GM12878 (cell line): ENCODE measurements around the gene FAM193A. TPM values are rescaled to one million over a fixed set of nuclear protein-coding genes. Genes with fewer than 3 reads are reported as not detected.

Experiments
- ATAC-seq: fragments of 200-7000 bp; cut with Tn5 transposase; 3 replicates; pipeline ENCODE4 v1.9.1; 2020; ENCODE audit warnings: mild to moderate bottlenecking, moderate library complexity
- BruUV-seq: library from RNA; stranded (reverse); fragments of 400-500 nt; replicated peaks from 2 replicates; lab custom pipeline; 2021; lab: Mats Ljungman, UMichigan
- CTCF ChIA-PET: fragments of 300-600 bp; sonication (Branson Sonifier 250); formaldehyde crosslinking; extraction: SDS; loops from one replicate; lab custom pipeline; 2021; ENCODE audit warnings: inconsistent platforms; lab: Yijun Ruan, JAX
- POLR2A ChIA-PET: fragments of 350-600 bp; formaldehyde crosslinking; extraction: SDS; loops from one replicate; lab custom pipeline; 2021; ENCODE audit warnings: inconsistent platforms; lab: Charles Lee
- RAD21 ChIA-PET: fragments of 300-600 bp; sonication (Branson Sonifier 250); formaldehyde crosslinking; loops from one replicate; lab custom pipeline; 2023; ENCODE audit warnings: antibody characterized with exemption; ENCODE audit not compliant: unreplicated experiment; lab: Charles Lee
- SMC1A ChIA-PET: fragments of 300-600 bp; sonication (Branson Sonifier 250); formaldehyde crosslinking; loops from one replicate; lab custom pipeline; 2023; ENCODE audit not compliant: unreplicated experiment, uncharacterized antibody; lab: Charles Lee
- DNase-seq: peaks from one replicate; pipeline ENCODE4 v3.0.0-alpha.2; 2011; ENCODE audit warnings: low read depth, low spot score
- FAIRE-seq: peaks from 3 replicates; lab custom pipeline; 2011; peaks lifted over from hg19 to GRCh38; lab: Jason Lieb, UNC
- H2AFZ ChIP-seq: 2 replicates; pipeline ENCODE4 v1.6.0; 2011; ENCODE audit warnings: low read depth, low read length, control low read depth; ENCODE audit not compliant: control insufficient read depth
- H3K27ac ChIP-seq: 2 replicates; pipeline ENCODE4 v1.5.1; 2011; ENCODE audit warnings: control low read depth; ENCODE audit not compliant: control insufficient read depth, insufficient read depth
- H3K27me3 ChIP-seq, 2 experiments: replicated peaks in 1 of 2; 2 replicates each; pipeline versions ENCODE4 v1.6.0 to v1.6.1; 2011; ENCODE audit warnings: low read length in 1 of 2; ENCODE audit not compliant: control insufficient read depth in 2 of 2, insufficient read depth in 2 of 2
- H3K36me3 ChIP-seq, 2 experiments: 2 replicates each; pipeline ENCODE4 v1.5.1; 2011; ENCODE audit warnings: low read length in 1 of 2; ENCODE audit not compliant: control insufficient read depth in 2 of 2, insufficient read depth in 2 of 2
- H3K4me1 ChIP-seq: 2 replicates; pipeline ENCODE4 v1.6.1; 2011; ENCODE audit warnings: mild to moderate bottlenecking, low read length, moderate library complexity, mixed read lengths; ENCODE audit not compliant: control insufficient read depth, insufficient read depth
- H3K4me2 ChIP-seq: 2 replicates; pipeline ENCODE4 v1.6.0; 2011; ENCODE audit warnings: control low read depth; ENCODE audit not compliant: control insufficient read depth, insufficient read depth
- H3K4me3 ChIP-seq: fragments of 200-600 bp; sonication (generic); 2 replicates; pipeline ENCODE4 v1.5.1; 2016
- H3K79me2 ChIP-seq: 2 replicates; pipeline ENCODE4 v1.6.0; 2011; ENCODE audit warnings: low read length; ENCODE audit not compliant: control insufficient read depth, insufficient read depth
- H3K9ac ChIP-seq: 2 replicates; pipeline ENCODE4 v1.8.0; 2011; ENCODE audit warnings: low read length, control low read depth, mixed read lengths; ENCODE audit not compliant: control insufficient read depth, insufficient read depth
- H3K9me3 ChIP-seq: replicated peaks from 3 replicates; pipeline ENCODE4 v1.5.1; 2011; ENCODE audit warnings: mild to moderate bottlenecking, low read length; ENCODE audit not compliant: control insufficient read depth, insufficient read depth
- H4K20me1 ChIP-seq: 2 replicates; pipeline ENCODE4 v1.6.0; 2011; ENCODE audit not compliant: control insufficient read depth, insufficient read depth
- BCL11A ChIP-seq: IDR thresholded peaks from 2 replicates; pipeline ENCODE4 v1.6.1; 2011; ENCODE audit warnings: low read depth, low read length
- BRCA1 ChIP-seq: IDR thresholded peaks from 2 replicates; pipeline ENCODE4 v1.6.1; 2011; ENCODE audit warnings: low read depth, low read length, improper control_type of control experiment
- CEBPB ChIP-seq, 2 experiments: fragments of 150-350 bp in 1 of 2; IDR thresholded peaks; 2 replicates each; pipeline ENCODE4 v1.6.1; 2012 to 2014; ENCODE audit warnings: low read depth in 2 of 2, low read length in 2 of 2, borderline replicate concordance in 1 of 2, inconsistent platforms in 1 of 2
- CEBPZ ChIP-seq: fragments of 150-350 bp; IDR thresholded peaks from 2 replicates; pipeline ENCODE4 v1.6.1; 2016; ENCODE audit warnings: low read depth, low read length
- FOXK2 ChIP-seq: fragments of 450-650 bp; IDR thresholded peaks from 2 replicates; pipeline ENCODE4 v1.6.1; 2017; ENCODE audit warnings: mild to moderate bottlenecking, moderate library complexity
- IRF4 ChIP-seq: IDR thresholded peaks from 2 replicates; pipeline ENCODE4 v1.6.1; 2011; ENCODE audit warnings: low read depth, low read length
- KLF5 ChIP-seq: fragments of 450-650 bp; IDR thresholded peaks from 2 replicates; pipeline ENCODE4 v1.6.1; 2014; ENCODE audit warnings: mild to moderate bottlenecking; ENCODE audit not compliant: partially characterized antibody
- MEF2B ChIP-seq: fragments of 450-650 bp; IDR thresholded peaks from 2 replicates; pipeline ENCODE4 v1.6.1; 2018; ENCODE audit warnings: mild to moderate bottlenecking, moderate library complexity; ENCODE audit not compliant: partially characterized antibody, poor library complexity, severe bottlenecking
- MTA2 ChIP-seq: fragments of 450-650 bp; IDR thresholded peaks from 2 replicates; pipeline ENCODE4 v1.6.1; 2016; ENCODE audit warnings: low read depth, mild to moderate bottlenecking, moderate library complexity
- NFYB ChIP-seq: IDR thresholded peaks from 2 replicates; pipeline ENCODE4 v1.6.1; 2011; ENCODE audit warnings: low read depth, mild to moderate bottlenecking, low read length, improper control_type of control experiment, moderate library complexity; ENCODE audit not compliant: insufficient read depth
- NR2C2 ChIP-seq: IDR thresholded peaks from 2 replicates; pipeline ENCODE4 v1.6.1; 2011; ENCODE audit warnings: borderline replicate concordance, low read depth; ENCODE audit not compliant: control insufficient read depth, insufficient read length
- SIN3A ChIP-seq: IDR thresholded peaks from 2 replicates; pipeline ENCODE4 v1.6.1; 2012; ENCODE audit warnings: low read depth, low read length, improper control_type of control experiment
- SREBF1 ChIP-seq: IDR thresholded peaks from 2 replicates; pipeline ENCODE4 v1.6.1; 2012; ENCODE audit warnings: mild to moderate bottlenecking, low read length
- WGBS: methylation state at CpG from one replicate; pipeline ENCODE4 v1.1.6; 2016; ENCODE audit warnings: low lambda C conversion rate; ENCODE audit not compliant: insufficient replicate concordance, insufficient coverage; ENCODE audit errors: missing lambda C conversion rate; 5-methylcytosine and 5-hydroxymethylcytosine counted together
- in situ Hi-C: fragments of 300-500 bp; cut with MboI; formaldehyde crosslinking; loops from 9 replicates; pipeline ENCODE4 v1.14.3; 2018; ENCODE audit warnings: mixed read lengths
- intact Hi-C: fragments of 100-400 bp; cut with micrococcal nuclease; formaldehyde crosslinking; loops from one replicate; pipeline ENCODE4 v1.14.2; 2022; ENCODE audit not compliant: unreplicated experiment
- polyA plus RNA-seq, 11 experiments: library from polyadenylated mRNA; depleted of rRNA in 4 of 11; unstranded in 6 of 11; stranded (reverse) in 5 of 11; fragments of >200 nt; fragmentation: Nextera tagmentation in 4 of 11; fragmentation: Illumina TruSeq in 1 of 11; extraction: Ambion mirVana in 4 of 11; extraction: Trizol in 1 of 11; gene quantifications; 1 replicate in 1 of 11; 2 replicates in 10 of 11; pipeline versions ENCODE4 v1.2.1 to v1.2.3, GENCODE V29; 2011 to 2016; ENCODE audit warnings: inconsistent platforms in 2 of 11, missing spikeins in 2 of 11, low read depth in 1 of 11
- total RNA-seq, 4 experiments: library from RNA; depleted of rRNA in 3 of 4; stranded (reverse); fragments of >200 nt in 3 of 4; fragmentation: Illumina TruSeq in 1 of 4; extraction: Trizol in 1 of 4; gene quantifications; 2 replicates each; pipeline versions ENCODE4 v1.2.1 to v1.2.3, GENCODE V29; 2013 to 2021
- TF ChIP-seq, protein P1 (sequence below): fragments of 450-650 bp; IDR thresholded peaks from 2 replicates; pipeline ENCODE4 v1.6.1; 2014; ENCODE audit warnings: mild to moderate bottlenecking

FAM193A gene
- total and polyA plus RNA-seq, 10 of the 15 experiments (the other 5 are each of a cell fraction or from before 2014, with no cell fraction given) = 0.52 to 23.3 (median 7.4) TPM

DNA sequence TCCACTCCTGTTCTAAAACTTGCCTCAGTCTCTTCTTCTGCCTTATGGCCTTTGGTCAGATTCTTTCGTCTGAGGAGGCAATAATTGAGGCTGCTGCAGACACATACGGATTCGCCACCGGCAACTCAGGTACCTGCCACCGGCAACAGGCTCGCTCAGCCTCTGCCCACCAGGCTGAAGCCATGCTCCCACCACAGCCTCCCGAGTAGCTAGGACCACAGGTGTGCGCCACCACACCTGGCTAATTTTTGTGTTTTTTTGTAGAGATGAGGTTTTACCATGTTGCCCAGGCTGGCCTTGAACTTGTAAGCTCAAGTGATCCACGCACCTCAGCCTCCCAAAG, 193.1 kb downstream of the FAM193A start:
- no peak overlapping the region for H3K9ac ChIP-seq
- BruUV-seq = no TSS peak
- H3K36me3 ChIP-seq = peaks cover 9 to 11% of the 10 kb centered on the region in 2 experiments; a peak in 3 of 4 replicates
- peaks cover 3% of the 10 kb centered on the region; the same call in 1 of the 2 replicates for H3K4me1 ChIP-seq
- TF ChIP-seq IRF4 = no peak
- TF ChIP-seq CEBPZ = no peak
- no peak for TF ChIP-seq MEF2B
- TF ChIP-seq FOXK2 = no peak
- no peak for TF ChIP-seq BRCA1
- TF ChIP-seq, protein P1, sequence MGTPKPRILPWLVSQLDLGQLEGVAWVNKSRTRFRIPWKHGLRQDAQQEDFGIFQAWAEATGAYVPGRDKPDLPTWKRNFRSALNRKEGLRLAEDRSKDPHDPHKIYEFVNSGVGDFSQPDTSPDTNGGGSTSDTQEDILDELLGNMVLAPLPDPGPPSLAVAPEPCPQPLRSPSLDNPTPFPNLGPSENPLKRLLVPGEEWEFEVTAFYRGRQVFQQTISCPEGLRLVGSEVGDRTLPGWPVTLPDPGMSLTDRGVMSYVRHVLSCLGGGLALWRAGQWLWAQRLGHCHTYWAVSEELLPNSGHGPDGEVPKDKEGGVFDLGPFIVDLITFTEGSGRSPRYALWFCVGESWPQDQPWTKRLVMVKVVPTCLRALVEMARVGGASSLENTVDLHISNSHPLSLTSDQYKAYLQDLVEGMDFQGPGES = no peak
- no peak for TF ChIP-seq KLF5
- TF ChIP-seq NR2C2 = no peak
- no peak for TF ChIP-seq MTA2
- TF ChIP-seq SIN3A = no peak
- TF ChIP-seq SREBF1 = no peak
- no peak for TF ChIP-seq BCL11A
- TF ChIP-seq NFYB = no peak
- TF ChIP-seq CEBPB (IDR thresholded peaks at IDR 0.05; ENCODE audit: borderline replicate concordance in 1 of 2, low read depth in 2 of 2, low read length in 2 of 2) = no peak
- DNase-seq (no peak), FAIRE-seq (no peak), ATAC-seq (no peak)
- H2AFZ ChIP-seq = no peak overlapping the region
- H3K27me3 ChIP-seq = no peaks in the 10 kb centered on the region
- ChIA-PET SMC1A (interaction anchor here (1.2 kb wide), 1 partner anchor 21 kb away, joined by 5 read pairs; no protein-coding TSS in a partner anchor), RAD21 (no interaction called here), POLR2A (interaction anchor here (1.1 kb wide), 1 partner anchor 23 kb away, joined by 3 read pairs; no protein-coding TSS in a partner anchor), CTCF (interaction anchor here (1.6 kb wide), 1 partner anchor 130 kb away, joined by 5 read pairs; no protein-coding TSS in a partner anchor)
- no peaks in the 10 kb centered on the region for H4K20me1 ChIP-seq
- H3K4me3 ChIP-seq = no peak overlapping the region
- no peaks in the 10 kb centered on the region for H3K9me3 ChIP-seq
- no peaks in the 10 kb centered on the region for H3K79me2 ChIP-seq
- in situ Hi-C loops (no loop called here), intact Hi-C loops (no loop called here)
- no peak overlapping the region for H3K4me2 ChIP-seq
- no peak overlapping the region for H3K27ac ChIP-seq
- 98% methylated on average over 9 of the region's 9 CpGs for WGBS
